NCI-H1092 (cell line): ENCODE results near the gene NUDT13.
A peak's percentile ranks its signal among the peaks of the same experiment; 100 is the strongest.

Experiments
- DNase-seq: peaks from one replicate; lab custom pipeline; 2025; lab: John Stamatoyannopoulos, UW

The NUDT13 gene

GRCh38 chr10:73166972-73167371, 56.7 kb downstream of the NUDT13 start:
- DNase-seq = no peak

- DNase-seq = no peak
Measured at GRCh38 chr10:73167458-73167782, 57.2 kb downstream of the NUDT13 start.

GRCh38 chr10:73167783-73168464, 57.7 kb downstream of the NUDT13 start, which contains the start of the genes ECD and FAM149B1:
Gene ECD (minus strand): TSS chr10:73168008. CDS start chr10:73163937, 4,071 bp downstream.
Gene FAM149B1 (plus strand): TSS chr10:73168119. CDS start chr10:73168340, 221 bp downstream.
- DNase-seq = peak; percentile 89

- DNase-seq = no peak
Measured at GRCh38 chr10:73168465-73168803, 58.2 kb downstream of the NUDT13 start.

GRCh38 chr10:73169320-73169719, 59.1 kb downstream of the NUDT13 start:
- no peak for DNase-seq

- DNase-seq = no peak
Measured at GRCh38 chr10:73172867-73173266, 62.6 kb downstream of the NUDT13 start.

GRCh38 chr10:73174148-73174925, 64.1 kb downstream of the NUDT13 start:
- DNase-seq = no peak
